WTC11 (cell line): ENCODE measurements around the gene MAX. TPM values are rescaled to one million over a fixed set of nuclear protein-coding genes. Genes with fewer than 3 reads are reported as not detected.

Source experiments
- ATAC-seq: fragments of 200-7000 bp; cut with Tn5 transposase; 2 replicates; pipeline ENCODE4 v1.10.0; 2021; ENCODE audit warnings: mild to moderate bottlenecking, moderate library complexity
- CTCF ChIA-PET: fragments of 300-600 bp; sonication (Branson Sonifier 250); formaldehyde crosslinking; loops from one replicate; lab custom pipeline; 2021; ENCODE audit warnings: antibody characterized with exemption; lab: Charles Lee
- POLR2A ChIA-PET: fragments of 350-600 bp; sonication (Branson Sonifier 250); formaldehyde crosslinking; loops from one replicate; lab custom pipeline; 2021; ENCODE audit warnings: antibody characterized with exemption; lab: Charles Lee
- DNase-seq: peaks from one replicate; pipeline ENCODE4 v3.0.0; 2021; ENCODE audit warnings: low spot score
- H3K27ac Mint-ChIP-seq: 2 replicates; pipeline ENCODE4 v1.8.0; 2021; ENCODE audit warnings: mixed read lengths
- H3K27me3 Mint-ChIP-seq: 2 replicates; pipeline ENCODE4 v1.8.0; 2021; ENCODE audit warnings: low read depth, mild to moderate bottlenecking, moderate library complexity, mixed read lengths
- H3K36me3 Mint-ChIP-seq: 2 replicates; pipeline ENCODE4 v1.8.0; 2021; ENCODE audit warnings: mixed read lengths
- H3K4me1 Mint-ChIP-seq: 2 replicates; pipeline ENCODE4 v1.8.0; 2022; ENCODE audit warnings: mixed read lengths
- H3K4me3 Mint-ChIP-seq: 2 replicates; pipeline ENCODE4 v1.8.0; 2021; ENCODE audit warnings: mild to moderate bottlenecking, moderate library complexity, mixed read lengths
- H3K9me3 Mint-ChIP-seq: 2 replicates; pipeline ENCODE4 v1.8.0; 2021; ENCODE audit warnings: mixed read lengths
- AFF4 ChIP-seq: sonication (generic); formaldehyde crosslinking; IDR thresholded peaks from 2 replicates; pipeline ENCODE4 v1.8.1; 2023; ENCODE audit warnings: mild to moderate bottlenecking, missing genetic modification reagents, borderline replicate concordance
- ATF1 ChIP-seq: sonication (generic); formaldehyde crosslinking; IDR thresholded peaks from 2 replicates; pipeline ENCODE4 v1.8.1; 2023; ENCODE audit warnings: mild to moderate bottlenecking, moderate library complexity, missing genetic modification reagents
- CREM ChIP-seq: sonication (generic); formaldehyde crosslinking; IDR thresholded peaks from 2 replicates; pipeline ENCODE4 v1.8.1; 2022; ENCODE audit warnings: mild to moderate bottlenecking, missing genetic modification reagents, moderate library complexity
- ELF4 ChIP-seq: sonication (generic); formaldehyde crosslinking; IDR thresholded peaks from 2 replicates; pipeline ENCODE4 v1.8.1; 2022; ENCODE audit warnings: low read depth, mild to moderate bottlenecking, moderate library complexity, missing genetic modification reagents
- FOXP1 ChIP-seq: sonication (generic); formaldehyde crosslinking; IDR thresholded peaks from 2 replicates; pipeline ENCODE4 v1.8.0; 2022; ENCODE audit warnings: missing genetic modification reagents, mild to moderate bottlenecking, moderate library complexity, borderline replicate concordance
- PRDM15 ChIP-seq: sonication (generic); formaldehyde crosslinking; IDR thresholded peaks from 2 replicates; pipeline ENCODE4 v1.8.0; 2022; ENCODE audit warnings: missing genetic modification reagents
- PRRX2 ChIP-seq: fragments of 250-450 bp; sonication (Bioruptor Pico); IDR thresholded peaks from 2 replicates; pipeline ENCODE4 v1.8.0; 2021; ENCODE audit warnings: mild to moderate bottlenecking
- RORB ChIP-seq: fragments of 250-450 bp; sonication (Bioruptor Pico); IDR thresholded peaks from 2 replicates; pipeline ENCODE4 v1.9.0; 2021; ENCODE audit warnings: mild to moderate bottlenecking
- ZBTB21 ChIP-seq: sonication (generic); formaldehyde crosslinking; IDR thresholded peaks from 2 replicates; pipeline ENCODE4 v1.8.1; 2023; ENCODE audit warnings: mild to moderate bottlenecking, missing genetic modification reagents, borderline replicate concordance
- ZNF138 ChIP-seq: sonication (generic); formaldehyde crosslinking; conservative IDR thresholded peaks from 2 replicates; pipeline ENCODE4 v1.8.1; 2022; ENCODE audit warnings: mild to moderate bottlenecking, moderate library complexity, missing genetic modification reagents
- ZNF232 ChIP-seq: sonication (generic); formaldehyde crosslinking; IDR thresholded peaks from 2 replicates; pipeline ENCODE4 v1.8.0; 2022; ENCODE audit warnings: mild to moderate bottlenecking, missing genetic modification reagents
- ZNF263 ChIP-seq: sonication (generic); formaldehyde crosslinking; IDR thresholded peaks from 2 replicates; pipeline ENCODE4 v1.8.1; 2022; ENCODE audit warnings: low read depth, mild to moderate bottlenecking, moderate library complexity, missing genetic modification reagents
- ZNF281 ChIP-seq: sonication (generic); formaldehyde crosslinking; IDR thresholded peaks from 2 replicates; pipeline ENCODE4 v1.8.0; 2023; ENCODE audit warnings: mild to moderate bottlenecking, missing genetic modification reagents
- ZNF423 ChIP-seq: fragments of 250-450 bp; sonication (Bioruptor Pico); IDR thresholded peaks from 2 replicates; pipeline ENCODE4 v2.1.2; 2022; ENCODE audit warnings: mild to moderate bottlenecking, moderate library complexity
- ZNF671 ChIP-seq: fragments of 250-450 bp; sonication (Bioruptor Pico); IDR thresholded peaks from 2 replicates; pipeline ENCODE4 v1.8.0; 2021; ENCODE audit warnings: mild to moderate bottlenecking
- total RNA-seq: library from RNA; stranded (reverse); gene quantifications from 3 replicates; pipeline ENCODE4 v1.2.3, GENCODE V29; 2021
- TF ChIP-seq, protein P1 (sequence below): fragments of 250-450 bp; sonication (Bioruptor Pico); IDR thresholded peaks from 2 replicates; pipeline ENCODE4 v1.9.0; 2021; ENCODE audit warnings: mild to moderate bottlenecking, borderline replicate concordance
- TF ChIP-seq, protein P2 (sequence below): sonication (generic); formaldehyde crosslinking; IDR thresholded peaks from 2 replicates; pipeline ENCODE4 v1.8.1; 2023; ENCODE audit warnings: mild to moderate bottlenecking, missing genetic modification reagents

The MAX gene
- total RNA-seq, 1 experiment from 2014 or later = 58.5 TPM

GRCh38 chr14:65044596-65044959, 57.7 kb downstream of the MAX start:
- CTCF ChIA-PET = interaction anchor here (2.4 kb wide), 1 partner anchor 25 kb away, joined by 8 read pairs; no protein-coding TSS in a partner anchor
- peaks cover 7% of the 10 kb centered on the region for H3K4me1 Mint-ChIP-seq
- ATAC-seq = no peak

More at GRCh38 chr14:65044596-65044959, 57.7 kb downstream of the MAX start:
- Mint-ChIP-seq H3K27me3 (no peaks in the 10 kb centered on the region), H3K36me3 (peaks cover 24% of the 10 kb centered on the region)
- no peak for DNase-seq
- POLR2A ChIA-PET = no interaction called here
- no peak for TF ChIP-seq PRRX2 (CRISPR knock-in tag)
- TF ChIP-seq PRDM15 (CRISPR knock-in tag) = no peak
- no peak for TF ChIP-seq ZNF138 (CRISPR knock-in tag)
- TF ChIP-seq FOXP1 = no peak
- TF ChIP-seq, protein P1, sequence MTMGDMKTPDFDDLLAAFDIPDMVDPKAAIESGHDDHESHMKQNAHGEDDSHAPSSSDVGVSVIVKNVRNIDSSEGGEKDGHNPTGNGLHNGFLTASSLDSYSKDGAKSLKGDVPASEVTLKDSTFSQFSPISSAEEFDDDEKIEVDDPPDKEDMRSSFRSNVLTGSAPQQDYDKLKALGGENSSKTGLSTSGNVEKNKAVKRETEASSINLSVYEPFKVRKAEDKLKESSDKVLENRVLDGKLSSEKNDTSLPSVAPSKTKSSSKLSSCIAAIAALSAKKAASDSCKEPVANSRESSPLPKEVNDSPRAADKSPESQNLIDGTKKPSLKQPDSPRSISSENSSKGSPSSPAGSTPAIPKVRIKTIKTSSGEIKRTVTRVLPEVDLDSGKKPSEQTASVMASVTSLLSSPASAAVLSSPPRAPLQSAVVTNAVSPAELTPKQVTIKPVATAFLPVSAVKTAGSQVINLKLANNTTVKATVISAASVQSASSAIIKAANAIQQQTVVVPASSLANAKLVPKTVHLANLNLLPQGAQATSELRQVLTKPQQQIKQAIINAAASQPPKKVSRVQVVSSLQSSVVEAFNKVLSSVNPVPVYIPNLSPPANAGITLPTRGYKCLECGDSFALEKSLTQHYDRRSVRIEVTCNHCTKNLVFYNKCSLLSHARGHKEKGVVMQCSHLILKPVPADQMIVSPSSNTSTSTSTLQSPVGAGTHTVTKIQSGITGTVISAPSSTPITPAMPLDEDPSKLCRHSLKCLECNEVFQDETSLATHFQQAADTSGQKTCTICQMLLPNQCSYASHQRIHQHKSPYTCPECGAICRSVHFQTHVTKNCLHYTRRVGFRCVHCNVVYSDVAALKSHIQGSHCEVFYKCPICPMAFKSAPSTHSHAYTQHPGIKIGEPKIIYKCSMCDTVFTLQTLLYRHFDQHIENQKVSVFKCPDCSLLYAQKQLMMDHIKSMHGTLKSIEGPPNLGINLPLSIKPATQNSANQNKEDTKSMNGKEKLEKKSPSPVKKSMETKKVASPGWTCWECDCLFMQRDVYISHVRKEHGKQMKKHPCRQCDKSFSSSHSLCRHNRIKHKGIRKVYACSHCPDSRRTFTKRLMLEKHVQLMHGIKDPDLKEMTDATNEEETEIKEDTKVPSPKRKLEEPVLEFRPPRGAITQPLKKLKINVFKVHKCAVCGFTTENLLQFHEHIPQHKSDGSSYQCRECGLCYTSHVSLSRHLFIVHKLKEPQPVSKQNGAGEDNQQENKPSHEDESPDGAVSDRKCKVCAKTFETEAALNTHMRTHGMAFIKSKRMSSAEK (CRISPR knock-in tag) = no peak
- no peak for TF ChIP-seq ZNF671 (CRISPR knock-in tag)
- TF ChIP-seq CREM = no peak
- TF ChIP-seq RORB (CRISPR knock-in tag) = no peak
- no peak for TF ChIP-seq ATF1 (CRISPR knock-in tag)
- no peak for TF ChIP-seq ZNF232
- TF ChIP-seq ZNF281 = no peak
- no peak for TF ChIP-seq ELF4 (CRISPR knock-in tag)
- TF ChIP-seq ZBTB21 = no peak
- TF ChIP-seq AFF4 (CRISPR knock-in tag) = no peak
- no peak for TF ChIP-seq ZNF423 (CRISPR knock-in tag)
- no peak for TF ChIP-seq ZNF263 (CRISPR knock-in tag)
- TF ChIP-seq, protein P2, sequence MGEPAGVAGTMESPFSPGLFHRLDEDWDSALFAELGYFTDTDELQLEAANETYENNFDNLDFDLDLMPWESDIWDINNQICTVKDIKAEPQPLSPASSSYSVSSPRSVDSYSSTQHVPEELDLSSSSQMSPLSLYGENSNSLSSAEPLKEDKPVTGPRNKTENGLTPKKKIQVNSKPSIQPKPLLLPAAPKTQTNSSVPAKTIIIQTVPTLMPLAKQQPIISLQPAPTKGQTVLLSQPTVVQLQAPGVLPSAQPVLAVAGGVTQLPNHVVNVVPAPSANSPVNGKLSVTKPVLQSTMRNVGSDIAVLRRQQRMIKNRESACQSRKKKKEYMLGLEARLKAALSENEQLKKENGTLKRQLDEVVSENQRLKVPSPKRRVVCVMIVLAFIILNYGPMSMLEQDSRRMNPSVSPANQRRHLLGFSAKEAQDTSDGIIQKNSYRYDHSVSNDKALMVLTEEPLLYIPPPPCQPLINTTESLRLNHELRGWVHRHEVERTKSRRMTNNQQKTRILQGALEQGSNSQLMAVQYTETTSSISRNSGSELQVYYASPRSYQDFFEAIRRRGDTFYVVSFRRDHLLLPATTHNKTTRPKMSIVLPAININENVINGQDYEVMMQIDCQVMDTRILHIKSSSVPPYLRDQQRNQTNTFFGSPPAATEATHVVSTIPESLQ (CRISPR knock-in tag) = no peak
- TF ChIP-seq, all 79 proteins: peak for 0
- H3K27ac Mint-ChIP-seq = no peak overlapping the region
- no peaks in the 10 kb centered on the region for H3K9me3 Mint-ChIP-seq
- H3K4me3 Mint-ChIP-seq = no peak overlapping the region
